NOMO-1 treated with dmso at 0.1 percent for 144 hours (cell line): ENCODE measurements around the gene LITAFD.

Experiments
- DNase-seq: peaks from one replicate; lab custom pipeline; 2025; ENCODE audit not compliant: unreplicated experiment; lab: John Stamatoyannopoulos, UW

LITAFD gene

GRCh38 chr16:8855051-8855786 lies 26.9 kb upstream of the LITAFD start:
- DNase-seq: no peak

DNA sequence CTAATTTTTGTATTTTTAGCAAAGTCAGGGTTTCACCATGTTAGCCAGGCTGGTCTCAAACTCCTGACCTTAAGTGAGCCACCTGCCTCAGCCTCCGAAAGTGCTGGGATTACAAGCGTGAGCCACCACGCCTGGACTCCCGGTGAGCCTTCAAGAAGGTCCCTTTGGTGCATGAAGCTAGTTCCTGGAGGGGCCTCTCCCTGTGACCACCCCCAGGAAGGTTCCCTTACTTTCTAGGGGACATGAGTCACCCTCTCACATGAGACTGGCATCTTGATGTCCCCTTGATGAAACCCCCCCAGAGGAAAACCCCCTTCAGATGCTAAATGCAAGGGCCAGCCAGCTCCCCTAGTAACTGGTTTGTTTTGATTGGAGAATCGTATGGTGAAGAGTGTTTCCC lies 26.2 kb upstream of the LITAFD start:
- DNase-seq: no peak

DNA sequence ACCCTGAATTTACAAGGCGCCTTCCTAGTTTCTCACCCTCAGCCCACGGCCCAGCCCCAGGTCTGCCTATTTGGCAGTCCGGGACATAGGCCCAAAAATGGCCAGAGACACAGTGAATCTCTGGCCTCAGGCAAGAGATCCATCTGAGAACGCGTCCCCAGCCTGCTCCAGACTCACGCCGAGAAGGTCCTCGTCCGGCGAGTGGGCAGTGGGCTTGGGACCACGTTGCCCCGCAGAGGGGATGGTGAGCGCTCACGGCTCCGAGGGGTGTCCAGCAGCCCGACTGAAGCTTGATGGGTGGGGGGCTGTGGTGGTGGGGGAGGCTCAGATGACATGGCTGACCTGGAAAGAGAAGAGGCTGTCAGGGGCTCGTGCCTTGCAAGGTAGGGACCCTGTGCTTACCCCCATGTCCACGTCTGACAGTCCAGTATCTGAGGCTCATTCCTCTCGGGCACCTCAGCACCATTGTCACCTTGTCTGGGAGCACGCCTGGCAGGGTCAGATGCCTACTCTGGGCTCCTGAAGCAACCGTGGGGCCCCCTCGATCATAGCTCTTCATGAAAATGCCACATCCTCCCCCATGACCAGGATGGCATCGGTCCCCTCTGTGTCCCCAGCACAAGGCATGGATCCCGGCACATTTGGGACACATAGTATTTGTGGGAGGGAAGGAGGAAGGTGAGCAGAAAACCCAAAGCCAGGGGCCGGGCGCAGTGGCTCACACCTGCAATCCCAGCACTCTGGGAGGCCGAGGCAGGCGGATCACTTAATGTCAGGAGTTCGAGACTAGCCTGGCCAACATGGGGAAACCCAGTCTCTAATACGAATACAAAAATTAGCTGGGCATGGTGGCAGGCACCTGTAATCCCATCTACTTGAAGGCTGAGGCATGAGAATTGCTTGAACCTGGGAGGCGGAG lies 22.9 kb upstream of the LITAFD start:
- DNase-seq: no peak

DNA sequence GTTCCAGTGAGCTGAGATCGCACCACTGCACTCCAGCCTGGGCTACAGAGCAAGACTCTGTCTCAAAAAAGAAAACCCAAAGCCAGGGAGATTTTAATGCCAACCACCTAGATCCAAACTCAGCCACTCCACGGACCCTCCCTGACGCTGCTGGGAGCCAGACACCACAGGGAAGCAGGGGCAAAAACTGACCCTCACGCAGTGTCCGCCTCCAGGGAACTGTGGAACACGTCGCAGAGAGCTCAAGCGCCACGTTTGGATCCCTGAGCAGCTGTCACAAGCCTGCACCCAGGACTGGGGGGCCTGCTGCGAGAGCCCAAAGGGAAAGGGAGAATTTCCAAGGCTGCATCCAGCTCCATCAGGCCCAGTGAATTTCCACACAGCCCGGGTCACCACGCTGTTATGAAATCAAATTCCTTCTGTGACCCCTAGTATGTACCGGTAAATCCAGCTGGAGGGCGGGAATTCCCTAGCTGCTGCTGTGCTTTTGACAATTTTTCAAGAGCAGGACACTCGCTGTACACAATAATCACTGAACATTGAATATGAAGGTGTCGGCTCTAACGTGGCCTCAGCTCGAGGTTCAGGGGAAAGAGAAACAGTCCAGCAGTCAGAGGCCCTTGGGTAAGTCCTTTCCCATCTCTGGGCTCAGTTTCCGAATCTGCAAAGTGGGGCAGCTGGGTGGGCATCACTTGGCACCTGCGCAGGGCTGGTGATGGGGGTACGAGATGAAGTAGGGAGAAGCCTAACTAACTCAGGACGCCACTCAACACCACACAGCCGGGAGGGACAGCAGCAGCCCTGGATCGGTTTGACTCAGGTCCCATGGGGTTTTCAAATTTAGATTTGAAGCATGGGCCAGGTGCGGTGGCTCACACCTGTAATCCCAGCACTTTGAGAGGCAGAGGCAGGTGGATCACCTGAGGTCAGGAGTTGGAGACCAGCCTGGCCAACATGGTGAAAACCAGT lies 22.0 kb upstream of the LITAFD start:
- no peak for DNase-seq

DNA sequence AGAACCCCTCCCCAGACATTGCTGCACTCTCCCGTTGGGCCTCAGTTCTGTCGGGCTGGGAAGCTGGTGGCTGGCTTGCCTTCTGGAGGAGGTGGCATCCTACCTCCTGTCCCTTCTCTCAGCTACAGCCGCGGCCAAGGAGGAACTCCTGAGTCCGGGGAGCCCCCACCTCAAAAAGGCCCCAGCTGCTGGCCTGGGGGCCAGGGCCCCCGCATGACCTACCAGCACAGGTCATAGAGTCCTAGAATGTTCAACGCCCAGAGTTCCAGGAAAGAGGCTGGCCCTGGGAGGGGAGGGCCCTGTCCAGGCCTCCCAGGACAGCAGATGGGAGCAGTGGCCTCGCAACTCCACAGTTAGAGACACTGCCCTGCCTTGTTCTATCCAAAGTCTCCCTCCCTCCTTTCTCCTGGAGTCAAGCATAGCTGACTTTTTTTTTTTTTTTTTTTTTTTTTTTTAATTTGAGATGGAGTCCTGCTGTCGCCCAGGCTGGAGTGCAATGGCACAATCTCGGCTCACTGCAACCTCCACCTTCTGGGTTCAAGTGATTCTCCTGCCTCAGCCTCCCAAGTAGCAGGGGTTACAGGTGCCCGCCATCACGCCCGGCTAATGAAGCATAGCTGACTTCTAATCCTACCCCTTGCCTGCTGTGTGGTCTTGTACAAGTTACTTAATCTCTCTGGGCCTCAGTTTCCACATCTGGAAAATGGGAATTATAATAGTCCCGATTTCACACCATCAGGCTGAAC lies 20.4 kb upstream of the LITAFD start:
- no peak for DNase-seq

- no peak for DNase-seq
These were observed 19.6 kb upstream of the LITAFD start for GRCh38 chr16:8862309-8863130.

DNA sequence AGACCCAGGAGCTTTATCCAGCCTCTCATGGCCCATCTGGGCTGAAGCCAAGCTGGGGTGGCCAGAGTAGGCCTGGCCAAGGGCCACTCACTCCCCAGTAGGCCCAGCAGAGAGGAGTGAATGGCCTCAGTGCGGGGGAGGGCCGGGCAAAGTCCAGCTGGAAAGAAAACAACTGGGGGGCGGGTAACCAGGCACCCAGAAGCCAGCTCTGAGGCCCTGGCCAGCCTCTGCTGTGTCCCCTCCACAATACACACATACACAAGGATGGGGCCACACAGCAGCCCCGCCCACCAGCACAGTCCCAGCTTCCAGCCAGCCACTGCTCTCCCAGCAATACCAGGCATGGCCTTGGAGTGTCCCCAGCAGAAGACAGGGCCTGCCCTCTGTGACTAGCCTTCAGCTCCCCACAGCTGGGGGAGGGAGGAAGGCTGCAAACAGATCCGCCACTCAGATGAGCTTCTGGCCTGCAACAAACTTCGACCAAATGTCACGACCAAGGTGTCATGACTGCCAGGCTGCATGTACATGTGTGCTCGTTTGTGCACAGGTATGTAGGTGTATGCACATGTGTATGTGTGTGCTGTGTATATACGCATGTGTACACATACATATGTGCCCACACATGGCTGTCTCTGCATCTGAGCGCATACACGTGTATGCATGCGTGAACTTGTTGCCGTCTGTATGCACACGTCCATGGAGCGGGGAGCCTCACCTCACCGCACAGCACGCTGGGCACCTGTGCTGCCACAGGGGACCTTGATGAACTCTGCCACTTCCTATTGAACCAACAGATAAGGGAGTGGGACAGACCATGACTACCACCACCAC lies 18.3 kb upstream of the LITAFD start:
- DNase-seq: no peak

DNA sequence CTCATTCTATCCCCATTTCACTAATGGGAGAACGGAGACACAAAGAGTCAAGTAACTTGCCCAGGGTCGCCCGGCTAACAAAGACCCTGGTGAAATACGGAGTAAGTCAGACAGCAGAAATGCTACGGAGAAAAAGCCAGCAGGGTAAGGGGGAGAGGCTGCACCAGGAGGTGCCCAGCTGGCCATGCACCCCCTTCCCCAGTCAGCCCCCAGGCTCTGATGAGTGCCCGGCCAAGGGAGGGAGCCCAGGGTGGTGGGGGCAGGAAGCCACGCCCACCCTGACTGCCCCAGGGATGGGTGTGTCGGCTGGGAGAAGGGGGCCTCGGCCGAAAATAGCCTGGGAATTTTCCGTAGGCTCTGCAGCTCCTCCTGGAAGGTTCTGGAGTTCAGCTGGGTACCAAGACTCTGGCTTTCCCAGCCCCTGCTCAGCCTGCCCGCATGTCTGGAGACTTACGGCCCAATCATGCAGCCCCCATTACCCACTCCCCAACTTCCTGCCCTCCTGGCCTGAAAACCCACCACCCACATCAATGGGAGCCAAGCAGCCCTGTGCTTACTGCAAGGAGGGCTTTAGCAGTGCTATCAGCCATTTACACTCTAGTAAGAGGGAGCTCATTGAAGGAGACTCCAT lies 17.6 kb upstream of the LITAFD start:
- DNase-seq: no peak

GRCh38 chr16:8865145-8865882 lies 16.8 kb upstream of the LITAFD start:
- no peak for DNase-seq

DNA sequence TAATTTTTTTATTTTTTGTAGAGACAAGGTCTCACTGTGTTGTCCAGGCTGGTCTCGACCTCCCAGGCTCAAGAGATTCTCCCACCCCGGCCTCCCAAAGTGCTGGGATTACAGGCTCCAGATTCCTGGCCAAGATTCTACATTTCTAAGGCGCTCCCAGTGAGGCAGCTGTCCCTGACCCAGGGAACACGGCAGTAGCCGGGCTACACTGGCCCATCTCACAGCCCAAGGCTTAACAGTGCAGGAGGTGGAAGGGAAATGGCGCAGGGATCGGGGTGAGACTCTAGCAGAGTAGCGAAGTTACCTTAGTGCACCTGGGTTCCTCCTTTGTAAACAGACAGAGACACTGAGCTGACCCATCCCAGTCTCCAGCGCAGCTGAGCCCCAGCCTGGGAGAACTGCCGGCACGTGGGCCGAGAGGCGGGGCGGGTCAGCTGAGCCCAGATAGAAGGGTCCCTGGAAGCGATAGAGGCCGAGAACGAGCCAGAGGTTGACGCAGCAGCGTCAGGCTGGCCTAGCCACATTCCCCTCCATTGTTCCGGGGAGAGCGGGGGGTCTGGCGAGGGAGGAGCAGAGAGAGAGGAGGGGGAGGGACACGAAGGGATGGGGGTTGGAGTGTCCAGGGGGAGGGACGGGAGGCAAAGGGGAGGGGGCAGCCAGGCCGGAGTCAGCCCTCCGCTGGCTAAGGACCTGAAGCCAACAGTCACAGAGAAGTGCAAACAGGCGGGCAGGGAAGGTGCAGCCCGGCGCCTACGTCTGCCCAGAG lies 15.8 kb upstream of the LITAFD start:
- DNase-seq: no peak

GRCh38 chr16:8866884-8867215 lies 15.3 kb upstream of the LITAFD start:
- DNase-seq: no peak

DNA sequence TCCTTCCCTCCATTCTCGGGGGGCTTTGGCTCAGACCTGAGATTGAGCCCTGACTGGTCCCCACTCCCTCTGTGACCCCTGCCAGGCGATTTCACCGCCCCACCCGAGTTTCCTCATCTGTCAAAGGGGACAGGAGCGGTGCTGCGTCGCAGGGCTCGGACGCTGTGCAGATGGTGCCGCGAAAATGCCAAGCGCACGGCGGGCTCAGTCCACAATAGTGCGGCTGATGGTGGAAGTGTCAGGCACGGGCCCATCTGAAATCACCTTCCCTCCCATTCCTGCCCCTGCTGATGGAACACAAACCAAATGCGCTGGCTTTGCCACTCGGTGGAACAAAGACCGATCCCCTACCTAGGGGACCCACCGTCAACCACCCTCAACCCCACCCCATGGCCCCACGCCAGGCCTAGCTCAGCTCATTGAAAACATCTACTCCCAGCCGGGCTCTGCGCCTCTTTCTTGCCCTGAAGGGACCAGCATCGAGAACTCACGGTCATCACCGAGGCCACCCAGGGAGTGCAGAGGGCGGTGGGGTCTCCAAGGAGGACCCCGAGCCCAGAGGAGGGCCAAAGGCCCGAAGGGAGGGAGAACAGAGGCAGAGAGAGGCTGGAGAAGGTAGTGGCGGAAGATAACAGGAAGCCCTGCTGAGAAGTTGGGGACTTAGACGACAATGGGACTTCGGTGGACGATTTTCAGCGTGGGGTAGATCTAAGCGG lies 14.8 kb upstream of the LITAFD start:
- peak; percentile 37 for DNase-seq

DNA sequence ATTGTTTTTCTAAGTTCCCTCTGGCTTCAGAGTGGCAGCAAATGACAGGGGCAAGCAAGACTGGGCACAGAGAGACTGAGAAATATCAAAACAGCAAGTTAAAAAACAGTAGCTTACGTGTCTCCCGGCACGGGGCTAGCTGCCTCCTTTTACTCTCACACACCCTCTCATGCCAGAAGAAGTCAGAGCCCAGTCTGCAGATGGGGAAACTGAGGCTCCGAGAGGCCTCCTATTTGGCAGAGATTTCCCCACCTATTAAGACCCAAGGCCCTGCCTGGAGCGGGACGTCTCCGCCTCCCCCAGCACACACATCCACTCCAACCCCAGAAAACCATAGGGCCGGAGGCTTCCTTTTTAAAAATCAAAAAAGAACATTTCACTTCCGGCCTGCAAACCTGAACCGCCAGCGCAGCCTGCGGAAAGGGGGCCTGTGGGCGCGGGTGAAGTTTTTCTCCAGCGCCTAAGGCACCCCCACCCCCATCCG lies 14.2 kb upstream of the LITAFD start:
- DNase-seq: peak; percentile 63

DNA sequence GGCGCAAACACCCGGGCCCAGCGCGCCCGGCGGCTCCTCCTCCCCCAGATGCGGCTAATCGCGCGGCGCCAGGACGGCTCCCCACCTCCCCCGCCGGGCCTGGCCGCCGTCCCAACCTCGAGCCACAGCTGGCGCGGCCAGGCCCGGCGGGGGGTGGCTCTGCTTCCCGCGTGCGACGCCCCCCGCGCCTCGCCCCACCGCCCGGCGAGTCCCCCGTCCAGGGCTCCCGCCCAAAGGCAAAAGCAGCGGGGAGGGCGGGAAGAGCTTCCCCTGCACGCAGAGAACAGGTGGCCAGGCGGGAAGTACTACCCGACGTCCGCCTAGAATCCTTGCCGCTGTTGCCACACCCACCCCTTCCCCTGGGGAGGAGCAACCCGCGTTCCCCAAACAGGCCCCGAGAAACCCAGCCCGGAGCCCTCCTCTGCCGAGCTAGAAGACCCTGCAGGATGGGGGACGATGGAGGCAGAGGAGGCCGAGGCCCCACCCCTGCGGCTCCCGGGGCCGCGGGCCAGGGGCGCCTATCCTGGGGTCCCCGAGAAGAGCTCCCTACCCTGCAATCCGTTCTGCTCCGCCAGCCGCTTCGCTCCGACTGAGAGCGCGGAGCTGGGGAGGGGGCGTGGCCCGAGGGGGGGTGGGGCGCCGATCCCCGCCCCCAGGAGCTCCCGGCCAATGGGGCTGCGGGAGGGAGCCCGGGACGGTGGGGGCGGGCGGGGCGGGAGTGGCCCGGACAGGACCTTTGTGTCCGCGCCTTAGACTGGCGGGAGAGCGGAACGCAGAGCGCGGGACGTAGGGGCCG lies 13.5 kb upstream of the LITAFD start, which contains the start of gene CARHSP1:
Gene CARHSP1, minus strand, starts transcription at position 591 of the 796 bp plus-strand sequence. CDS start 9,678 bp downstream, outside the sequence.
- peak; percentile 95 for DNase-seq
